ENCODE measurements around the gene CCT5.

GRCh38 chr5:10202089-10202910 is 47.8 kb upstream of the CCT5 start:
- no peak for TF ChIP-seq POLR2A (IDR thresholded peaks at IDR 0.05)
- no peak for TF ChIP-seq CTCF (IDR thresholded peaks at IDR 0.05)
- TF ChIP-seq POLR2AphosphoS5 (IDR thresholded peaks at IDR 0.05): no peak
- TF ChIP-seq EP300 (IDR thresholded peaks at IDR 0.05): no peak
